Measurements from ENCODE around the gene FAF1. TPM values are rescaled to one million over a fixed set of nuclear protein-coding genes. Genes with fewer than 3 reads are reported as not detected.

Gene FAF1
- total and polyA plus RNA-seq, 2 donors (not counting 3 experiments of a cell fraction or from before 2014, with no cell fraction given), result 9.0 to 57.6 TPM

DNA sequence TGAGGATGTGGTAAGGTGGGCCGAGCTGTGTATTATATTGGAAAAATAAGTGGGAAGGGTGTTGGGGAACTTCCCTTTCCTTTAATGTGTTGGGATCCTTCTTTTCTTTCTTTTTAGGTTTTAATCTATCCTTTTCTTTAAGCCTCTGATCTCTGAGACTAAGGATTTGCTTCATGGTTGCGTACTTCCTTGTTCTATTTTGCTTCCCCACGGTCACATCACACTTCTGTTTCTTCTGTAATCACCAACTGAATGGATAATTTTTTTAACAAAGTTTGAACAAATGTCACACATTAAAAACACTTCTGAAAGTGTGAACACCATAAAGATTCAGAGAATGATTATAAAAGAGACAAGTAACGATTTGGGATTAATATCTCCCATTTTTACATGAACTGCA lies 554.3 kb downstream of the FAF1 start:
- Histone ChIP-seq H3K9me3 (replicated peaks; ENCODE audit: control insufficient read depth, insufficient read depth, low read length) (no peaks in the 10 kb centered on the region), H4K20me1 (replicated peaks; ENCODE audit: control insufficient read depth, extremely low read depth, insufficient read depth, low read length) (no peaks in the 10 kb centered on the region), H3K4me1 (ENCODE audit: control insufficient read depth, extremely low read depth, insufficient read depth, low read length) (no peaks in the 10 kb centered on the region), H3K27me3 (ENCODE audit: control insufficient read depth in 2 of 2, insufficient read depth in 2 of 2, low read length in 2 of 2) (peaks cover 3 to 6% of the 10 kb centered on the region in 2 experiments), H3K4me3 (replicated peaks in 1 of 3; ENCODE audit: insufficient read depth in 1 of 3, low read depth in 1 of 3, low read length in 3 of 3) (no peak overlapping the region), H3K36me3 (ENCODE audit: control insufficient read depth in 2 of 2, extremely low read depth in 1 of 2, insufficient read depth in 2 of 2, low read length in 2 of 2) (no peaks in the 10 kb centered on the region), H3K9ac (replicated peaks; ENCODE audit: extremely low read depth, insufficient read depth, low read length) (no peak overlapping the region), H3K27ac (ENCODE audit: insufficient read depth, low read depth, low read length) (no peak overlapping the region), H3K79me2 (ENCODE audit: control insufficient read depth, insufficient read depth, low read length) (no peaks in the 10 kb centered on the region), H3K4me2 (ENCODE audit: insufficient read depth, low read length) (no peak overlapping the region), H2AFZ (ENCODE audit: low read depth, low read length) (no peak overlapping the region), H3K9me1 (replicated peaks; ENCODE audit: control insufficient read depth, extremely low read depth, insufficient read depth, low read length) (no peaks in the 10 kb centered on the region)
- intact Hi-C loops (cut with micrococcal nuclease) (no loop called here), dilution Hi-C loops (cut with MboI; ENCODE audit: extremely low pct_ligation_motif_present, low sequenced_read_pairs) (no loop called here)
- BruUV-seq (replicated peaks), result no TSS peak
- TF ChIP-seq, protein P1, sequence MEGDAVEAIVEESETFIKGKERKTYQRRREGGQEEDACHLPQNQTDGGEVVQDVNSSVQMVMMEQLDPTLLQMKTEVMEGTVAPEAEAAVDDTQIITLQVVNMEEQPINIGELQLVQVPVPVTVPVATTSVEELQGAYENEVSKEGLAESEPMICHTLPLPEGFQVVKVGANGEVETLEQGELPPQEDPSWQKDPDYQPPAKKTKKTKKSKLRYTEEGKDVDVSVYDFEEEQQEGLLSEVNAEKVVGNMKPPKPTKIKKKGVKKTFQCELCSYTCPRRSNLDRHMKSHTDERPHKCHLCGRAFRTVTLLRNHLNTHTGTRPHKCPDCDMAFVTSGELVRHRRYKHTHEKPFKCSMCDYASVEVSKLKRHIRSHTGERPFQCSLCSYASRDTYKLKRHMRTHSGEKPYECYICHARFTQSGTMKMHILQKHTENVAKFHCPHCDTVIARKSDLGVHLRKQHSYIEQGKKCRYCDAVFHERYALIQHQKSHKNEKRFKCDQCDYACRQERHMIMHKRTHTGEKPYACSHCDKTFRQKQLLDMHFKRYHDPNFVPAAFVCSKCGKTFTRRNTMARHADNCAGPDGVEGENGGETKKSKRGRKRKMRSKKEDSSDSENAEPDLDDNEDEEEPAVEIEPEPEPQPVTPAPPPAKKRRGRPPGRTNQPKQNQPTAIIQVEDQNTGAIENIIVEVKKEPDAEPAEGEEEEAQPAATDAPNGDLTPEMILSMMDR (IDR thresholded peaks at IDR 0.05; ENCODE audit: extremely low read depth in 1 of 2, insufficient read depth in 1 of 2, low read depth in 1 of 2, low read length in 2 of 2), result no peak
- TF ChIP-seq, protein P2, sequence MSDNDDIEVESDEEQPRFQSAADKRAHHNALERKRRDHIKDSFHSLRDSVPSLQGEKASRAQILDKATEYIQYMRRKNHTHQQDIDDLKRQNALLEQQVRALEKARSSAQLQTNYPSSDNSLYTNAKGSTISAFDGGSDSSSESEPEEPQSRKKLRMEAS (IDR thresholded peaks at IDR 0.05; ENCODE audit: insufficient read depth, insufficient read length), result no peak
- TF ChIP-seq JUN (IDR thresholded peaks at IDR 0.05; ENCODE audit: borderline replicate concordance, insufficient read depth, insufficient read length, low read depth), result no peak
- DNase-seq (ENCODE audit: low read depth, low spot score) (no peak), FAIRE-seq (no peak)
- POLR2A ChIA-PET, result no interaction called here
- CTCF ChIA-PET, result no interaction called here

DNA sequence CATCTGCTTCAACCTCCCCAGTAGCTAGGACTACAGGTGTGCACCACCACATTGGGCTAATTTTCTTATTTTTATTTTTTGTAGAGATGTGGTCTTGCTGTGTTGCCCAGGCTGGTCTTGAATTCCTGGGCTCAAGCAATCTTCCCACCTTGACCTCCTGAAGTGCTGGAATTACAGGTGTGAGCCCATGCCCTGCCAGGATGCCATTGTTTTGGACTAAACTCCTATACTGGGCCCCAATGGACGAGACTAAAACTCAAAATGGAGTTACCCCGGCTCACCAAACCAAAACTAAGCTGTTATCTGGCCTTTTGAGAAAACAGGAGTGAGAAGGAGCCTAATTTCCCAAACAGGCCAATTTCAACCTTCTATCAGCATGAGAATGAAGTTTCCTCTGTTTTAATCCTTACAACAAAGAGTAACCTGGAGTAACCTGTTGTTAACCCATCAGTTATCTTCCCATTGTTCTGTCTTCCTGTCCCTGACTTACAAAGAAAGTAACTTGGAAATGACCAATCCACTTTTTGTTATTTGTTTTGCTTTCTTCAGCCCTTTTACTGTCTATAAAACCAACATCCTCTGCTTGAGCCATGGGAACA lies 566.4 kb downstream of the FAF1 start:
- Histone ChIP-seq H3K4me3 (replicated peaks in 1 of 3; ENCODE audit: insufficient read depth in 1 of 3, low read depth in 1 of 3, low read length in 3 of 3) (no peak overlapping the region), H3K9ac (replicated peaks; ENCODE audit: extremely low read depth, insufficient read depth, low read length) (no peak overlapping the region), H3K4me2 (ENCODE audit: insufficient read depth, low read length) (no peak overlapping the region), H3K27me3 (ENCODE audit: control insufficient read depth in 2 of 2, insufficient read depth in 2 of 2, low read length in 2 of 2) (no peaks in the 10 kb centered on the region), H4K20me1 (replicated peaks; ENCODE audit: control insufficient read depth, extremely low read depth, insufficient read depth, low read length) (no peaks in the 10 kb centered on the region), H3K9me3 (replicated peaks; ENCODE audit: control insufficient read depth, insufficient read depth, low read length) (no peaks in the 10 kb centered on the region), H2AFZ (ENCODE audit: low read depth, low read length) (no peak overlapping the region), H3K36me3 (ENCODE audit: control insufficient read depth in 2 of 2, extremely low read depth in 1 of 2, insufficient read depth in 2 of 2, low read length in 2 of 2) (no peaks in the 10 kb centered on the region), H3K79me2 (ENCODE audit: control insufficient read depth, insufficient read depth, low read length) (no peaks in the 10 kb centered on the region), H3K9me1 (replicated peaks; ENCODE audit: control insufficient read depth, extremely low read depth, insufficient read depth, low read length) (no peaks in the 10 kb centered on the region), H3K4me1 (ENCODE audit: control insufficient read depth, extremely low read depth, insufficient read depth, low read length) (no peaks in the 10 kb centered on the region), H3K27ac (ENCODE audit: insufficient read depth, low read depth, low read length) (no peak overlapping the region)
- intact Hi-C loops (cut with micrococcal nuclease) (no loop called here), dilution Hi-C loops (cut with MboI; ENCODE audit: extremely low pct_ligation_motif_present, low sequenced_read_pairs) (no loop called here)
- DNase-seq (ENCODE audit: low read depth, low spot score) (no peak), FAIRE-seq (no peak)
- ChIA-PET POLR2A (no interaction called here), CTCF (interaction anchor here (1.3 kb wide), 1 partner anchor 310 kb away, joined by 3 read pairs; no protein-coding TSS in a partner anchor)
- no TSS peak for BruUV-seq (replicated peaks)
- TF ChIP-seq GATA2 (IDR thresholded peaks at IDR 0.05; ENCODE audit: insufficient read depth, insufficient read length, low read depth, low read length), result no peak
- TF ChIP-seq, protein P2 (IDR thresholded peaks at IDR 0.05; ENCODE audit: insufficient read depth, insufficient read length), result no peak
- TF ChIP-seq MYC (IDR thresholded peaks at IDR 0.05; ENCODE audit: low read depth, low read length), result no peak
- no peak for TF ChIP-seq POLR2AphosphoS5 (IDR thresholded peaks at IDR 0.05; ENCODE audit: insufficient read depth, low read depth, low read length)
- no peak for TF ChIP-seq POLR2A (IDR thresholded peaks at IDR 0.05; ENCODE audit: low read depth, low read length)
- TF ChIP-seq FOS (IDR thresholded peaks at IDR 0.05; ENCODE audit: borderline replicate concordance, insufficient read depth, low read length), result no peak
- TF ChIP-seq, protein P1 (IDR thresholded peaks at IDR 0.05; ENCODE audit: extremely low read depth in 1 of 2, insufficient read depth in 1 of 2, low read depth in 1 of 2, low read length in 2 of 2), result no peak
- TF ChIP-seq EZH2 (IDR thresholded peaks at IDR 0.05; ENCODE audit: borderline replicate concordance, low read depth, low read length, severe bottlenecking), result no peak
- TF ChIP-seq JUN (IDR thresholded peaks at IDR 0.05; ENCODE audit: borderline replicate concordance, insufficient read depth, insufficient read length, low read depth), result no peak
